T-helper 9 cell (primary cell): ENCODE results near the gene METTL25B.
A peak's percentile ranks its signal among the peaks of the same experiment; 100 is the strongest.

Source experiments
- DNase-seq: peaks from one replicate; pipeline ENCODE4 v3.0.0-alpha.2; 2020
- total RNA-seq, 2 donors: gene quantifications; one replicate each; lab custom pipeline; 2026; lab: John Stamatoyannopoulos, UW

METTL25B gene
- total RNA-seq, result 9.7 to 13.6 reads per million in 2 donors

DNA sequence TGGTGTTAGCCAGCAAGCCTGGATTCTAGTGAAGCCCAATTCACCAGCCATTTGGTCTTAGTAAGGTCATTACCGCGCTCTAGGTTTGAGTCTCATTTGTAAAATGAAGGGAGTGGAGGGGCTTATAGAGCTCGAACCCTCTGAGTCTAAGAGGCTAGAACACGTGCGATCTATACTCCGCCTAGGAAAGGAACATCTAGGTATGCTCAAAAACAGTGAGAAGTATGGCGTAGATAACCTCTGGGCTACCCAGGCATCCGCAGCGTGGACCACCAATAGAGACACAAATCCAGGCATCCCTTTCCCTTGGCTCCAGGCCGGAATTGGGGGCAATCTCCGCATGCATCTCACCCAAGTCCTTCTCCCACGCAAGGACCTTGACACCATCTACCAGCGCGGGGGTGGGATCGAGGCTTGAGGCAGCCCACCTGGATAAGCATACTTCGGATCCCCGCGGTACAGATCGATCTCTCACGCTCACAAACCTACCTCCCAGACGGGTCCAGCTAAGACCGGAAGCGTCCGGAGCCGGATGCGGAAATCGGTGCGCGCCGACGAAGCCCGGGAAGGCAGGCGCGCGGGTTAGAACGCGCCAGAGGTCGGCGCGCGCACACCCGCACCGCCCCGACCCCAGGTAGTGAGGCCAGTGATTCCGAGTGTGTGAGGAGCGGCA, at the start of gene METTL25B:
METTL25B (plus strand) TSS at position 544 of the 673 bp plus-strand sequence. CDS start 636 bp downstream, outside the sequence.
- peak; percentile 61 for DNase-seq

DNA sequence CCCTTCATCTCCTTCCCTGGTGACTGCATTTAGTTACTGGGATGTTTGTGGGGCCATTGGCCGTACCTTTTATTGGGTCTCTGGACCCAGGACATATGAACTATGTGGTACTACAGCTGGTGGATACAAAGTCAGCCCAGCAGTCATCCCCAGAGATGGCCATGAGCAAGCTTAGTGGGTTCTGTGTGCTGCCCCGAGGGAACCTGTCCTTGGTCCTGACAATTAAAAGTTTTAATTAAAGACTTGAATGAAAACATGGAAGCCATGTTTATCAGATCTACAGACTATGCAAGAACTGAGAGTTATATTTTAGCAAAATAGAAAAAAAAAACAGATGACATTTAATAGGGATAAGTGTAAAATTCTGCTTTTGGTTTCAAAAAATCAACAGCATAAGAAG, 48.2 kb upstream of the METTL25B start:
- DNase-seq, result no peak

DNA sequence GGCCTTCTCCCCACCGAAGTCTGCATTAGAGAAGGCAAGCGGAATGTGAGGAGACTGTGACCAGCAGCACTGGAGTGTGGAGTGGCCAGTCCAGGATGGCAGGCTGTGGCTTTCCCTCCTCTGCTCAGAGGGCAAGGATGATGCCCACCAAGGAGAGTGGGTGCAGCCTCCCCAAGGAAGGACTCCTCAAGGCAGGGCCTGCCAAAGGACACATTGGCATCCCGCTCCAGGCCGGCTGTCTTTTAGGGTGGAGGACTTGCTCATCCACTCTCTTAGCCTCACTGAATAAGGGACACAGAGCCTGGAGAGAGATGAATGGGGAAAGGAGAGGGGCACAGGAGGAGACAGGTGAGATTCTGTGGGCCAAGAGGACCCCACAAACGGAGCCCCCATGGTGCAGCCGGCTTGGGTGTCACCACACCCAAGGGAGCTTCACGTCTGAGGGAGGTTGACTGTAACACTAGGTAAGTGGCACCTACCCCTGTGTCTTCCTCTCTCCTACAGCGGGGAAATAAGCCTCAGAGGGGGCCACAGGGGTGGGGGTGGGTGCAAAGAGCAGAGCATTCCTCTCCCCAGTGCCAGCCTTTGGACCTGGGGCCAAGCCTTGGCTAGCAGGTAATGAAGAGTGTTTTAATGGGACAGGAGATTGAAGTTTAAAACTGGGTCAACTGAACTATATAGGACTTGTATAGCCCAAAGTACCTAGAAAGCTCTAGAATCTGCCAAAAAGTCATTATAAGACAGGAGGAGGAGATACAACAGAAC, 46.9 kb upstream of the METTL25B start:
- DNase-seq, result no peak

DNA sequence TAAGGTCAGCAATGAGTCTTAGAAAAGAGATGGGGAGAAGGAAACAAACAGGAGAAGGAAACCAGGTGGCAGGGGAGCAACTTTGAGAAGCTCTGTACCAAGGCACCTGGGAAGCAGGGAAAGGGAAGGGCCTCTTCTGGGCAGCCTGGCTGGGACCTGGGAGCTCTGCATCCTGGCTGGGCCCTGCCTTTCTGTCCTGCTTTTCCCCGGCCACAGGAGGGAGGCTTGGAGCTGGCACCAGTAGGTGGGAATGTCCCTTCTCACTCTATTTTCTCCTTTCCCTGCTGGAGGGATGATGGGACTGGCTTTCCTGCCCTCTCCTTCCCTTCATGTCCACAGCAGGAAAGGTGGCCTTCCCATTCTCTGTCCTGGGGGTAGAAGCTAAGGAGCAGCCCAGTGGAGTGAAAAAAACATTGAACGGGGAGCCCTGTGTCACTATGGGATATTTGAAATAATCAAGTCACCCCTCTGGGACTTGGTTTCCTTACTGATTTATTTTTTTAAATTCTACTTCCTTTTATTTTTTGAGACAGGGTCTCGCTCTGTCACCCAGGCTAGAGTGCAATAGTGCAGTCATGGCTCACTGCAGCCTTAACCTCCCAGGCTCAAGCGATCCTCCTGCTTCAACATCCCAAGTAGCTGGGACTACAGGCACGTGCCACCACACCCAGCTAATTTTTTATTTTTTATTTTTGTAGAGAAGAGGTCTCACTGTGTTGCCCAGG, 45.9 kb upstream of the METTL25B start:
- no peak for DNase-seq

DNA sequence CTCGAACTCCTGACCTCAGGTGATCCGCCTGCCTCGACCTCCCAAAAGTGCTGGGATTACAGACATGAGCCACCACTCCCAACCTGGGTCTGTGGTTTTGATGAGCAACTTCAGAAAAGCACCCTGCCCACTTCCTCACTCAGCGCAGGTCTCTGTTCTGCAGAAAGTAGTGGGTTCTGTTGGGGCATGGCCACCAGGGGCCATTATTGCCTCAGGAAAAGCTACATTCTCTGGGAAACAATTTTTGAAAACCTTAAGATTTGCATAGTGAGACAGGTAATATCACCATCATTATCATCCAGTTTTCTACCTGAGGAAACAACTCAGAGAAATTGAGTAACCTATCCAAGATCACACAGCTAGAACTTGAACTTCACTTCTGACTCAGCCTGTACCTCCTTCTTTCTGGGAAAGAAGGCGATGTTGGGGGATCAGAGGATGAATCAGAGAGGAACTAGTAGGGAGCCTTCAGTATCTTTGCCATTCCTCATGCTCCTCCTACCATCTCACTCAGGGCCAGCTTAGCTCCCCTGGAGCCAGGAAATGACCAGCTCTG, 44.0 kb upstream of the METTL25B start:
- DNase-seq, result no peak

DNA sequence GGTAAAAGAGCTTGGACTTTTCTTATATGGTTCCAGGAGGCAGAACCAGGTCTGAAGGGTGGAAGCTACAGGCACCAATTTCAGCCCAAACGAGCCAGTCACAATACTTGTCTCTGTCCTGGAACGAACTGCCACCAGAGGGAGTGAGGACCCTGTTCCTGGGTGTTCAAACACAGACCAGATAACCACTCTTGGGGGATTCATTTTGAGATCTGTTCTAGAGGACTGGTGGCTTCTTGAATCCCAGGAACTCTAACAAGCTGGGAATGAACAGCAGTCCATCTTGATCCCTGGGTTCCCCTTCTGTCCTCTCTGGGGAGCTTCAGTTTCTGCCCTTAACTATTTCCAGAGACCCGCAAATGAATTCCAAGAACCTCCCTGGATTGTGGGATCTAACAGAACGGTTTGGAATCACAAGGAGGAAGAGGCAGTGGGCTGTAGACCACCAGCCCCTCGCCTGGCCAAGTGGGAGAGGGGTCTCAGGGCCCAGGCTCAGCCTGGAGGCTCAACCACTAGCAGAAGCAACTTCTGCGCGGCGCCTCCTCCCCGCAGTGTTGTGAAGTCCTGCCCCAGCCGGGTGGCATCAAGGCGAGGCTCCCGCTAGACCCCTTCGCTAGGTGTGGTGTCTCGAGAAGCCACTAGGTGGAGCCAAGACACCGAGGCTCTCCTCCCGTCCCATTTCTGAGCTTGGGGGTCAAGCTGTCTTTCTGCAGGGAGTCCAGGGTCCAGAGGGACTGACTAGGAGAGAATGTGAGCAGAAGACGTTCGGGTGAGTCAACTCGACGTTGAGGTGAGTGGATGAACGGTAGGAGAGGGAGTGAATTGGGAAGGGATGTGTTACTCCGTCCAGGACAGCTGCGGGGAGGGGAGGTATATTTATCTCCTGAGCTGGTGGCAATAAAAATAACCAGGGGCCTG, 39.0 kb upstream of the METTL25B start:
- DNase-seq, result peak; percentile 67

DNA sequence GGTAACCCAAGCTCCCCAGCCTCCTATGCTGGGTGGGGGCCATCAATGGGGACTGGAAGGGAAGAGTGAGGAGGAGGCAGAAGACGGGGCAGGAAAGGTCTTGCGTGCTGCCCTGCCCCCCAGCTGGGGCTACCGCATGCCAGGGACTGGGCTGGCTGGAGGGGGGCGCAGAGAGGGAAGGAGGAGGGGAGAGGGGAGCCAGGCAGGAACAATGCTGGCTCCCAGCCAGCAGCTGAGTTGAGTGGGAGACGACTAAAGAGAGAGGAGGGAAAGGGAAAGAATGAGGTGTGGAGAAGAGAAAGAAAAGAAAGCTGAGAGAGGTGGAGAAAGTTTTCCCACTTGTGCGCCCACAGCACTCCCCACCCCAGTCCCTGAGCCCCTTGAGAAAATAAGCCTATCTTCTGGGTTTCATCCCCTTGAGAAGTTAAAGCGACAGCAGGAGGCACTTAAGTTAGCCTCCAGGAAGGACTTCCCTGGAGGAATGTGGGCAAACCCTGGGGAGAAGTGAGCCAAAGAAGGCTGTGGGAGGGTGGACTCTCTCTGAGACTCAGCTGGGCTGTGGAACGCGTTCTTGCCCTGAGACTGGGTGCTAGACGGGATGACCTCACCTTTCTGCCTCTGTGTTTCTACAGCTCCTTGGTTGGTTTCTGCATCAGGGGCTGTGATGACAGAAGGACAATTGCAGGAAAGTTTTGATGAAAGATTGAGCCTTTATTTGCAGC, 38.2 kb upstream of the METTL25B start:
- no peak for DNase-seq

DNA sequence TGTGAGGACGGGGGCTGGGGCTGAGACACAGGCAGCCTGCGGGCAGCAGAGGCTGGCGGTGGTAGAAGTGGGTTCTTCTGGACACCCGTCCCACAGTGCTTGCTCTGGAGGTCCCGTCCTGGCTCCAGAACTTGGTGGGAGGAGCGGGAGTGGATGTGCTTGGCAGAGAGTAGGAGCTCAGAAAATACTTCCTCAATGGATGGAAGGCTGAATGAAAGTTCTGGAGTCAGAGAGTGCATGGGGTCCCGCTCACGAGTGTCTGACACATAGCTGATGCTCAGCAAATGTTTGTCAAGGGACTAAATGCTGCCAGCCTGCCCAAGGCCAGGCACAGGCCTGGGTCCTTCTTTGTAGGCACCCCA, 37.6 kb upstream of the METTL25B start:
- DNase-seq, result no peak

DNA sequence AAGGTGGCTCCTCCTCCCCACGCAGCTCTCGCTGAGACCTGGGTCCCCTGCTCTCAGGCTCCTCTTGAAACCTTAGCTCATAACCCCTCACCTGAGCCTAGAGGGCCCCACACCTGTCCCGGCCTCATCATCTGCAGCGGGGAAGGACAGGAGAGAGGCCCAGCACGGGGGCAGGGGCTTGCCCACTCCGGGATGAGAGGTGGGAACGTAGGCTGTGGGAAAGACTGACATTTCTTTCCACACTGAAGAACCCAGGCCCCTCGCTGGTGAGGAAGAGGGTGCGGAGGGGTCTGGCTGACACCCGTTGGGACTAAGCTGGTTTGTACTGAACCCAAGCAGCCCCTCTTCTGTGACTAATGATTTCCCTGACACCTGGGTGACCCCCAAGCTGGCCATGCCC, 37.1 kb upstream of the METTL25B start:
- no peak for DNase-seq

DNA sequence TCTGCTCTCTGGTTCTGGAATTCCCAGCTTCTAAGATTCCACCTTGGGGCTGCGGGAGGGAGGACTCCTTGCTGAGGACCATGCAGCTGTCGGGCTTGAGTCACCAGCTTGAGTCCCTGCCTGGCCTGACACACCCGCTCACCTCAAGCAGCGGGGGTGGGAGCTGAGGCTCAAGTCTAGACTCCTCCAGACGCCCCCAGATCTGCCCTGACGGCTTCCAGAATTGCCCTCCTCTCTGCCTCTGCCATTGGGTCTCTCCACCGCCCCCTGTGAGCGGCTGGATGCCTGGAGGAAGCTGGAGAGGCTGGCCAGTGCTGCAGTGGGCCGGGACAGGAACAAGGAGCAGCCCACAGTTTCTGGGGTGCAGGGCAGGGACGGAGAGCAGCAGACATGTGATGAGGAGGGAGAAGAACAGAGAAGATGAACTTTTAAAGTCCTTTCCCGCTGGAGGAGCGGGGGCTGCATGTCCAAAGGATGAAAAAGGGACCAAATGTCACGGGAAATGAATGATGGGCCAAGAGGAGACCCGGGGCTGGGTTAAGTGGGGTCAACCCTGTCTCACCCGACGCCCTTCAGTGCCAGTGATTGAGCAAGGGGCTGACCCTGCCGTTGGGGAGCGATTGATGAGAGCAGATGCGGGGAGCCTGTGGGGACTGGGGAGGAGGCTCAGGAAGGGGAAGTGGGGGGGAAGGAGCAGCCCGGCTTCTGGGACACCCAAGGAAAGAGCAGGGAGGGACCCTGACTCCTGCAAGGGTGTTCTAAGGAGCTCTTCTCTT, 36.4 kb upstream of the METTL25B start:
- DNase-seq, result no peak

DNA sequence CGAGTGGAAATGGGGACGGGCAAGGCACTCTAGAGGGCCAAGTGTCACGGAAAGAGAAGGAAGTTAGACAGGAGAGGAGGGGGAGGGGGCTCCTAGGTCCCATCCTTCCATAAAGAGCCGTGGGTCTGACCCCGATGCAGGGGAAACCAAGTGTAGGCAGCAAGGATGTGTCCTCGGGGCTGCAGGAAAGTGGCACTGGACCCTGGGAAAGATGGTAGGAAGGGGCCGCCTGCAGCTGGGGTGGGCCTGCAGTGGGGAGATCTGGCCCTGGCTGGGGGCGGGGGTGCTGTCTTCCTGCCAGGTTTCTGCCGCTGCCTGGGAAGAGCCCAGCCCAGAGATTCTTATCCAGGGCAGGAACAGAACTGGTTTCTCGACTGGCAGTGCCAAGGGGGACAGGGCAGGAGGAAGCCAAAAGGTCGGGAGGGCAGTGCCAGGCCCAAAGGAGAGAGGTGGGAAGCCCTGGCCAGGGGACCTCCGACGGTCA, 35.8 kb upstream of the METTL25B start:
- no peak for DNase-seq

DNA sequence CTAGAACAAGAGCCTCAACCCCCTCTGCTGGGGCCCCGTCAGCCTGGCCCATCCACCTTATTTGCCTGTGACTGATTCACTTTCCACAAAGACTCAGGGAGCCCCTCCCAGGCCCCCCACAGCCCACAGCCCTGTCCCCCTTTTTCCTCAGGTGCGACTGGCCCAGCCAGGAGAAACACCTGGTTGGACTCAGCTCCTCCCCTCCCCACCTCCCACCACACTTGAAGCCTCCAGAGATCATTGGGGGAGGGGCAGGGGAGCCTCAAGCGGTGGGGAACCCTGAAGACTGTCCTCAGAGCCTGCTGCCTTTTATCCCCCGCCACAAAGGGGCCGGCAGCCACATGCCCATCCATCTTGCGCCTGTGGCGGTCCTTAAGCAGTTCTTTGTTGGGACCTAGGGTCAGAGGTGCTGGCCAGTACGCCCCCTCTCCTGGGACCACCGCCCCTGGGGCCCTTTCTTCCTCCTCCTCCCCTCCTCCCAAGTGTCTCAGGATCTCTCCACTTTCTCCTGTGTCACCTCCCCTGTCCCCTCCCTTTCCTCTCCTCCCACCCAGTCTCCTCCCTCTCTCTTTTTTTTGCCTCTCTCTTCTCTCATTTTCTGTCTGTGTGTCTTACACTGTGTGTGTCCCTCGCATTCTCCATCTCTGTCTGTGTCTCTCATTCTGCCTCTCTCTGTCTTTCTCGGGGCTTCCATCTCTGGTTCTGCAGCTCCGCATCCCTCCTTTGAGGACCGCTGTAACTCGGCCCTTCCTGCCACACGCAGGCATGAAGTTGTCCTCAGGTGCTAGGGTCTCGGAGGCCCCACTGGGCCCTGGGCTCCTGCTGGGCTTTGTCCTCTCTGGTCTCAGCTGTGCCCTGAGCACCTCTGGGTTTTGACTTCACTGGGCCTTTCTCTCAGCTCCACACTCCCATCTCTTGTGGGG, 35.1 kb upstream of the METTL25B start:
- DNase-seq, result no peak

DNA sequence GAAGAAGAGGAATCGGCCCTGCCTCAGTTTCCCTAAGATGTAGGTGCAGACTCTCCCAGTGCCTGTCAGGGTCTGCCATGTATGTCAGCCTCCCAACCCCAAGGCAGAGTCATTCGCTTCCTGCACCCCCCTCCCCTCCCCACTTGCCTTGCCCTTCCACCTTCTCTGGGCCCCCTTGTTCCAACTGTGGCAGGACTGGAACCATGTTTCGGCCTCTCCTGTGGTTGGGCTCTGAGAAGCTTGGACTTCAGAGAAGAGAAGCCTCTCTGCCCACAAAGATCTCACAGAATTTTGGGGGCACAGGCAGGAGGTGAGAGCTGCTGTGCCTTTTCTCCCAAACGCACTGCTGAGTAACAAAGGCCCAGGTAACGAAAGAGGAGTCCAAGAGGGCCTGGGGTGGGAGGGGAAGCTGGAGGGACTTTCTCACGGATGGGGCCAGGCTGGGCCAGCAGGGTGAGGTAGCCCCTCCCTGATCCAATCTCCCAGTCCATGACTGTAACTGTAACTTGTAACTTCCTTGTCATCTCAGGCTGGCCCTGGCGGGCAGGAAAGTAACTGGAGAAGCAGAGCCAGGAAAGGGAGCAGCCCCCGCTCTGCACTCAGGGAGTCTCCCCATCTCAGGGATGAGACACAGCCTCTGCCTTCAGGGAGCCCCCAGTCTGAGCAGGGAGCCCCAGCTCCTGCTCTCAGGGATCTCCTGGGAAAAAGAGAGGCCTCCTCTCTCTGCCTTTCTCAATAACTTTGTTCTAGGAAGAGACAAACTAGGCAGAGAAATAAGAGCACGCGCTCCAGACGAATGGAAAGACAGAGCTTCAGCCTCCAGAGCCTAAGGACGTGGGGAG, 34.2 kb upstream of the METTL25B start:
- DNase-seq, result no peak

DNA sequence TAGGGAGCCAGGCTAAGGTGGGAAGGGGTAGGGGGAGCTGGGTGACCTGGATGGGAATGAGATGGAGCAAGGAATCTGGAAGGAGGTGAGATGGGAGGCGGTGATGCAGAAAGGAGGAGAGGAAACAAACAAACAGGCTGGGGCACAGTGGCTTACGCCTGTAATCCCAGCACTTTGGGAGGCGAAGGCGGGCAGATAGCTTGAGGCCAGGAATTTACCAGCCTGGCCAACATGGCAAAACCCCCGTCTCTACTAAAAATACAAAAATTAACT, 33.6 kb upstream of the METTL25B start:
- no peak for DNase-seq

DNA sequence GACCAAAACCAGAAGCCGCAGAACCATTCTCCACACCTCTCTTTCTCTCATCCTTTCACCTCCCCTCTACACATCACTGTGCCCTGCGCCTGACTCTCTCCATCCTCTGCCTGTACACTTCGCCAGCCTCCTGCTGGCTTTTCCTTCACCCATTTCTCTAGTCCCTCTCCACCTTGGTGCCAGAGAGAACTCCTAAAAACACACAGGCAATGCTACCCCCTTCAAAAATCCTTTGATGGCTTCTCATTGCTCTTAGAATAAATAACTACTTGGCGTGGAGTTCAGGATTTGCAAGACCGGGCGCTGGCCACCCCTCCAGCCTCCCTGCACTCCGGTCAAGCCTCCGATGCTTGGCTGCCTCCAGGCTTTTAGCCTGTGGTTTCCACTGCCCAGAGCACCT, 31.5 kb upstream of the METTL25B start:
- no peak for DNase-seq

DNA sequence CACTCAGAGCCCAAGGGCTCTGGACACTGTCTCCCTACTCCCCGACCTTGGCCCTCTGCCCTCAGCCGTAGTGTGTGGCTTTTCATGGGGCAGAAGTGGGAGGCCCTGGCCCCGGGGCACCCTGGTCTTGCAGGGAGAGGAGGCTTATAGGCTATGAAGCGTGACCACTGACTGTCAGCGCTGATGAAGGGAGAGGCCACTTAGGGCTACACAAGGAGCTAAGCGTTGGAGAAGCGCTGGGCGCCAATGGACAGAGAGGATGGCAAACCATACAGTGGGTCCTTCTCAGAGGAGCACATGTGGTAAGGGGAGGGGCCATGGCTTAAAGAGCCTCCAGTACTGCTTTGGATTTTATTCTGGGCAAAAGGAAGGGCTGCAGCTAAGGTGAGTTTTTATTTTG, 30.8 kb upstream of the METTL25B start:
- DNase-seq, result no peak

DNA sequence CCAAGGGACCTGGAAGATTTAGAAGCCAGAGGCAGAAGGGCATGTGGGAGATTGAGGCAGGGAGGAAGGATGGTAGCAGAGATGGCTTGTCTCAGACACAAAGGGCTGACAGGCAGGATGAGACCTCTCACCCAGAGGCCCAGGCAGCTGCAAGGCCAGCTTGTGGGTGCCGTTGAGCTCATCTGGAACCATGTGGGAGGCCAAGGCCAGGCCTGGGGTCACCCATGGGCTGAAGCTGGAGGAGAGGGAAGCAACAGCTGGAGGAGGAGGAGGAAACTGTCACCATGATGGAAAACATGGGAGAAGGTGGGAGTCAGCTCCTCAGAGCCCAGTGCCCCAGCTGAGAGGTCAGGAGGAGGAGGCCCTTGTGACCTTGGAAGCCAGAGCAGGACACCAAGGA, 29.3 kb upstream of the METTL25B start:
- DNase-seq, result no peak

DNA sequence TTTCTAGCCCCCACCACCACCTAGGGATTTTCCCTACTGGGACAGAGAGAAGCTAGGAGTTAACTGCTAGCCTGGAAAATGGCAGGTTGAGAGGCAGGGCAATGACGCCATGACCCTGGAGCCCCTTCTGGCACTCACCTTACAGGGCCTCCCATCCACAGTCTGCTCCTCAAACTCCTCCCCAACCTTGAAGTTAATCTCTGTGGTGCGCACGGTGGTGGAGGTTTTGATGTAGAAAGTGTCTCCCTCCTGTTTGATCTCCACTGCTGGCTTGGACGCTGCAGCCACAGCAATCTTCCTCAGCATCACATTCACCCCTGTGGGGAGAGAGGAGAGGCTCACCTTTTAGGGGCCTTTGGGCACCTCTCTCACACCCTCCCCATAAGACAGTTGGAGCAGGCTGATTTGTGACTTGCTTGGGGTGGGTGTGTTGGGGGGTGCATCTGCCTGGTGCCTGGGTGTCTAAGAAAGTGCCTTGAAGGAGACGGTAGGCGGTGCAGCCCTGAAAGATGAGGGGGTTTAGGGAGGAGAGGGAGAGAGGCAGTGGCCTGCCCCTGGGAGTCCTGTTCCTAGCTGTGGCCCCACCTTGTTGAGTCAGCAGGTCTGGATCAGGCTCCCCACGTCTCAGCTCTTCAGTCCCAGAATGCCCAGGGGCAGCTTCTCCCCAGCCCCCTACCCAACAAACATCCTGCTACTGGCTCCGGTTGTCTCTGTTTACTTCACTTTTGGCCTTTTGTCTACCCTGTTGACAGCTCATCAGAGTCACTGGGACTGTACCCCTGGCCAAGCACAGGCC, 27.3 kb upstream of the METTL25B start:
- no peak for DNase-seq
